NCI-H2227 (cell line): ENCODE results near the gene CXCR2.
"Not testable (repeated sequence)": the region's sequence is repeated elsewhere in the genome, so short reads cannot be mapped to it uniquely, and the experiment has no call there.

Experiments used
- DNase-seq: peaks from one replicate; lab custom pipeline; 2025; ENCODE audit not compliant: unreplicated experiment; lab: John Stamatoyannopoulos, UW

The CXCR2 gene

GRCh38 chr2:218125626-218126080 lies at the start of gene CXCR2:
CXCR2 (plus strand) TSS chr2:218126028; CDS start chr2:218134802, 8,774 bp downstream.
- no peak for DNase-seq

- no peak for DNase-seq
Observed at GRCh38 chr2:218077464-218078216, 48.2 kb upstream of the CXCR2 start.

- DNase-seq: no peak
Observed at GRCh38 chr2:218079943-218080913, 45.6 kb upstream of the CXCR2 start.

- no peak for DNase-seq
Observed at GRCh38 chr2:218081063-218081462, 44.8 kb upstream of the CXCR2 start.

GRCh38 chr2:218081695-218082094 lies 44.1 kb upstream of the CXCR2 start:
- no peak for DNase-seq

GRCh38 chr2:218082586-218083351 lies 43.1 kb upstream of the CXCR2 start:
- peak; percentile 17 for DNase-seq

- no peak for DNase-seq
Observed at GRCh38 chr2:218083352-218083676, 42.5 kb upstream of the CXCR2 start.

GRCh38 chr2:218086478-218086877 lies 39.4 kb upstream of the CXCR2 start:
- no peak for DNase-seq

GRCh38 chr2:218089259-218089658 lies 36.6 kb upstream of the CXCR2 start:
- DNase-seq: no peak

- no peak for DNase-seq
Observed at GRCh38 chr2:218091746-218092145, 34.1 kb upstream of the CXCR2 start.

GRCh38 chr2:218093879-218094278 lies 31.9 kb upstream of the CXCR2 start:
- no peak for DNase-seq

- no peak for DNase-seq
Observed at GRCh38 chr2:218095853-218096252, 30.0 kb upstream of the CXCR2 start.

GRCh38 chr2:218097975-218098374 lies 27.9 kb upstream of the CXCR2 start:
- no peak for DNase-seq

GRCh38 chr2:218108834-218109233 lies 17.0 kb upstream of the CXCR2 start:
- not testable (repeated sequence) for DNase-seq

- not testable (repeated sequence) for DNase-seq
Observed at GRCh38 chr2:218121789-218122188, 4.0 kb upstream of the CXCR2 start.

- not testable (repeated sequence) for DNase-seq
Observed at GRCh38 chr2:218122286-218122685, 3.5 kb upstream of the CXCR2 start.

- DNase-seq: no peak
Observed at GRCh38 chr2:218123986-218124385, 1.8 kb upstream of the CXCR2 start.

GRCh38 chr2:218125095-218125494 lies 733 bp upstream of the CXCR2 start:
- DNase-seq: no peak

GRCh38 chr2:218127929-218128455 lies 2.2 kb downstream of the CXCR2 start:
- DNase-seq: no peak

GRCh38 chr2:218128781-218129457 lies 3.1 kb downstream of the CXCR2 start:
- DNase-seq: no peak
